HG02798 (cell line): Measurements from ENCODE around the gene LCT.
A peak's percentile ranks its signal among the peaks of the same experiment; 100 is the strongest.

Experiments
- ATAC-seq: cut with Tn5 transposase; IDR thresholded peaks from one replicate; pipeline ENCODE4 v1.9.1; 2021; ENCODE audit warnings: mild to moderate bottlenecking; ENCODE audit not compliant: unreplicated experiment, poor library complexity

LCT gene

DNA sequence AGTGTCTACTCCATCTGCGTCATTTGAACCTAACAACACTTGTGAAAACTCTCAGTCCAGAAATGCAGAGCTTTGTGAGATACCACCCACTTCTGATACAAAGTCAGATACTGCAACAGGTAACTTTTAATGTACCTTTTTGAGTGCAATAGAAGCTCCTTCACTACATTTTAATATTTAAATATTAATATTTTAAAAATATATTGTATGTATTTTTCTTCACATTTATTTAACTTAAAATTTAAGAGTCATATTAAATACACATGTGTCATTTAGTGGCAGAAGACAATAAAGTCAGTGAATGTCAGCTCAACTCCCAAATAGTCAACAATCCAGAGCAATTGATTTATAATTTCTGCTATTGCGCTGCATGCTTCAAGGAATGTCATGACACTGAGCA is 81.4 kb downstream of the LCT start:
- ATAC-seq = no peak

DNA sequence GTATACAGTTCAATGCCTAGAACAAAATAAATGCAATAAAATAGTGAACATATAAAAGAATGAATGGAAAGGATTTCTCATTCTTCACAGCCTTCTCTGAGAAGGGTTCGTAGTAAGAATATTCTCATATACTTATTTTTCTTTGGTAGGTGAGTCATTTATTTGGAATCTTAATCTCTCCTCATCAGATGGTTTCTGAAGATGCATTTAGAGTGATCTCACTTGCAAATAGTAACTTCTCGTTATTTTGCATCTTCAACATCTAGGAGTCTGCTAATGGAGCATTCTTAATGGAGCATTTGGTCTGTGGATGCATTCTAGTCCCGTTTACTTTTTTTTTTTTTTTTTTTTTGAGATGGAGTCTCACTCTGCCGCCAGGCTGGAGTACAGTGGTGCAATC is 91.4 kb downstream of the LCT start:
- ATAC-seq = no peak

DNA sequence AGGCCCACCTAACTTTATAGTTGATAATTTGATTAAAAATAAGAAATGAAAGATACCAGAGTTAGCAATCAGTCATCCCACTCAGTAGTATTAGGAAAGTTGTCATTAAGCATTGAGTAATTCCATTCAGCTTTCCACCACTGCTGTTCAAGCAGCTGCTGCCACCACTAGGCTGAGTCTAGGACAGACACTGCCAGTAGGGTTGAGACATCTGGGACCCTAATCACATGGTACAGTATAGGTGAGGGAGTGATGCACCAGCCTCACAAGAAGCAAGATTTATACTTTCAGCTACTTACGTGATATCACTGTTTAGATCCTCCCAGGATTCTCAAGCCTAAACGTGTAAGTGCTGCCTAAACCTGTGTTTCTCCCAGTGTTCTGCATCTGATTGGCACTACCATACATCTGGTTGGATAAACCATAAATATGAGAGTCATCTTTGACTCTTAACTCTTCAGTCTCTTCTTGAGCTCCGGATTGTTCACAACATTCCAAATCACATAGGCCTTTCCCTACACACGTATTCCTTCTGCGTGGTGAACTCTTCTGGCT is 92.1 kb downstream of the LCT start:
- no peak for ATAC-seq

DNA sequence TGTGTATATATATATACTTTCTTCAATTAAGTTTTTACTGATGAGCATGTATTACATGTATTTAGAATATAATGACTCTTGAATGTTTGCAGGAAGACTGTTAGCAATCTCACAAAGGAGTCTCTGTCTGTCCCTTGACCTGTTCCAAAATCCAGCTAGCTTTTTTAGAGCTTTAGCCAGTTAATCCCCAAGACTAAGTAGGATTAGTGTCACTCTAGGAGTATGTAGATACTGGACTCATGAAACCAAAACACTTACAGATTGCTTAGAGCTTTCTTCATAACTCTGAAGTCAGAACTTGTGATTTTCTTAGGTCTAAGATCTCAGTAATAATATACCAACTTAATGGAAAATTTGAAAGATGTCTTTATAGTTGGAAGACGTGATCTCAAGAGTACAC is 93.1 kb downstream of the LCT start:
- no peak for ATAC-seq

DNA sequence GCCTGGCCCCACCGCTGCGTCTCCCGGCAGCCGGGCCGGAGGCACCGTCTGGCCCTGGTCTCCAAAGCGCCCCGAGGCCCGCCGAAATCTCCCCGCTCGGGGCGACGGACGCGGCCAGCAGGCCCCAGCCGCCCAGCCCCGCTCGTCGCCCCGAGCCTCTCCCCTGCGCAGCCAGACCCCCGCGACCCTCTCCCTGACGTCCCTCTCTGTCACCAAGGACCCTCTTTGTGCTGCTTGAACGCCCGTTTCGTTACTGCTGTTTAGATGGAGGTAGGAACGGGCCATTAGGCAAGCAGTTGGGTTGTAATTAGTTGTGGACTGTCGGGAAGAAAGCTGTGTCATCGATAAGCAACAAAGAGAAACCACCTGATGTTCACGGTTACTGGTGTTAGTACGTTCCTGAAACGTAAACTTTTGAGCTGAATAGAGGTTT is 94.6 kb downstream of the LCT start:
- ATAC-seq = peak; percentile 22

DNA sequence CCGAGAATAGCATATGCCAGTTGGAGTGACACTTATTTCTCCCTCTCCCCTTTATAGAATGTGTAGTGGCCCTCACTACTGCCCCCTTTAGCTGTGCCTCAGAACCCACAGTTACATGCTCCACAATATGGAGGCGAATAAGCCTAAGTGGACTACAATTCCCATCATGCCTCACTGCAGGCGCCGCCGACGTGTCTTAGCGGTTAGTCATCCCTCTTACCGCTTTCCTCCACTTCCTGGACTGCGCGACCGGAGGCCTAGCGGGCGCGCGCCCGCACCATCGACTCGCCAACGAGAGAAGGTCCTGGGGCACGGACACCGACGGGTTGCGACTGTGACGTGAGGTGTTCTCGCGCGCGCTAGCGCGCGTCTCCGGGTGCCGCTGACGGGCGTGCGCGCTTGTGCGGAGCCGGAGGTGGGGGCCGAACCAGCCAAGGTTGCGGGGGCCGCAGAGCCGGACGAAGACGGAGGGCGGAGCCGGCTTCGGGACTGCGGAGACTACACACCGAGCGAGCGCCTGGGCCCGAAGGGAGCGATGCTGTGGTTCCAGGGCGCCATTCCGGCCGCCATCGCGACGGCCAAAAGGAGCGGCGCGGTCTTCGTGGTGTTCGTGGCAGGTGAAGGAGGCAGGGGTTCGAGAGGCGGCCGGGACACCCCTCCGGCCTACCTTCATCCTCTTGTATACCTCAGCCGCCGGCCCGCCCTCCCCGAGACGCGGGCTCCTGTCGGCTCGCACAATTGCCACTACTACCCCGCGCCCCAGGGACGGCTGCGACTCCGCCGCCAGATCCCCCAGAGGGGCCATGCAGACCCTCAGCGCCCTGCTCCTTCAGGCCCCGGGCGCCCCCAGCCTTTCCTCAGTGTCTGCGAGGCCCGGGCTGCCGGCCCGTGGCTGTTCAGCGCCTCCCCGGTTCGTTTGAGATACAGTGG is 95.3 kb downstream of the LCT start, which contains the start of gene UBXN4:
UBXN4 (plus strand) TSS at position 461 of the 930 bp plus-strand sequence; CDS start at position 536, 75 bp downstream.
- peak; percentile 96 for ATAC-seq

DNA sequence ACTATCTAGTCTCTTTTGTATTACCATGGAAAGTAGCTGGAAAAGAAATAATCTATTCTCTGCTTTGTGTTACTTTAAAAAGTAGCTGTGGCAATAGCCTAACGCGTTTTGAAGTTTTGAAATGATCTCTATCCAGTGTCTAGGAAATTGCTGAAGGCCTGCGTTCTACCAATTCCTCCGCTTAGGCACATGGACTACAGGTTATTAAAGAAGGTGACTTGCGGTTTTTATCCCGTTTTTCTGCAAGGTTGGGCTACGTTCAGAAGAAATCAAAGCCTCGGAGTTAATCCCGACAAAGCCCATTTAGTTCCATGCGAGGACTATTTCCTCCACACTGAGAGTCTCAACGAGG is 96.0 kb downstream of the LCT start:
- ATAC-seq = no peak

DNA sequence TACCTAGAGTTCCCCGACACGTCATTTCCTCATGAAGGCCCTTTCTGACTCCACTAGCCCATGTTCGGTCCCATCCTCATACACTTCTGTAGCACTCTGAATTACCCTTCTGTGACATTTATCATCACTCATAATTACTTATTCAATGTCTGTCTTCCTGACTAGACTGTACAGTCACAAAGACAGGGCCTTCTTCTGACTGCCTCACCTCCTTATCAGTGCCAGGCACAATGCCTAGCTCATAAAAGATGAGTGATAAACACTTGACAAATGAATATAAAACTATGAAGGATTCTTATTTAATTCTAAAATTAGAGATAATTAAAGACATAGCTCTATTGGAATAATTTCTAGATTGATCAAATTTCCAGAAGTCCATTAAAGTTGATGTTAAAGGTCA is 96.8 kb downstream of the LCT start:
- ATAC-seq = no peak
